HG03575 (cell line): ENCODE measurements around the gene PLAGL1.
"Not testable (repeated sequence)": the region's sequence is repeated elsewhere in the genome, so short reads cannot be mapped to it uniquely, and the experiment has no call there.

Experiments used
- ATAC-seq: cut with Tn5 transposase; IDR thresholded peaks from one replicate; pipeline ENCODE4 v1.9.1; 2021; ENCODE audit not compliant: unreplicated experiment, insufficient number of reproducible peaks, low FRiP score; ENCODE audit errors: extremely low read depth

The PLAGL1 gene, protein sequence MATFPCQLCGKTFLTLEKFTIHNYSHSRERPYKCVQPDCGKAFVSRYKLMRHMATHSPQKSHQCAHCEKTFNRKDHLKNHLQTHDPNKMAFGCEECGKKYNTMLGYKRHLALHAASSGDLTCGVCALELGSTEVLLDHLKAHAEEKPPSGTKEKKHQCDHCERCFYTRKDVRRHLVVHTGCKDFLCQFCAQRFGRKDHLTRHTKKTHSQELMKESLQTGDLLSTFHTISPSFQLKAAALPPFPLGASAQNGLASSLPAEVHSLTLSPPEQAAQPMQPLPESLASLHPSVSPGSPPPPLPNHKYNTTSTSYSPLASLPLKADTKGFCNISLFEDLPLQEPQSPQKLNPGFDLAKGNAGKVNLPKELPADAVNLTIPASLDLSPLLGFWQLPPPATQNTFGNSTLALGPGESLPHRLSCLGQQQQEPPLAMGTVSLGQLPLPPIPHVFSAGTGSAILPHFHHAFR

GRCh38 chr6:144008120-144008811, at the start of gene PLAGL1:
PLAGL1 (minus strand) TSS chr6:144008259; CDS start chr6:143948136, 60,123 bp downstream.
- no peak for ATAC-seq

- ATAC-seq: peak; percentile 71
Measured at GRCh38 chr6:144055121-144055931, 47.3 kb upstream of the PLAGL1 start.

DNA sequence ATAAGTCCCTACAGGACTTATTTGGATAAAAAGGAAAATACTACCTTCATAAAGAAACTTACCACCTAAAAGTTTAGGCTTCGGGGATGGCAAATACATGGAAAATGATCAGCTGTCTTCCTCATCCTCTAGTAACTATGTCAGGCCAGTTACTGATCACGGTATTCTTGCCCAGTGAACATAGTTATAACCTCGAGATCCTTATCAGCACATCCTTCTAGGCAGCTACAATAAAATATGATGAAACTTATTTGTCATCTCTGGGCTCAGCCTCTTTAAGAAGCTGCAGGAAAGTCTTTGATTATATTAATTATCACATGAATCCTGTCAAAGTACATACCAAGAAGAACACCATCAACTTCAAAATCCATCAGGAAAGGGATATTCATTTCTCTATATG, 45.5 kb upstream of the PLAGL1 start:
- ATAC-seq: no peak

DNA sequence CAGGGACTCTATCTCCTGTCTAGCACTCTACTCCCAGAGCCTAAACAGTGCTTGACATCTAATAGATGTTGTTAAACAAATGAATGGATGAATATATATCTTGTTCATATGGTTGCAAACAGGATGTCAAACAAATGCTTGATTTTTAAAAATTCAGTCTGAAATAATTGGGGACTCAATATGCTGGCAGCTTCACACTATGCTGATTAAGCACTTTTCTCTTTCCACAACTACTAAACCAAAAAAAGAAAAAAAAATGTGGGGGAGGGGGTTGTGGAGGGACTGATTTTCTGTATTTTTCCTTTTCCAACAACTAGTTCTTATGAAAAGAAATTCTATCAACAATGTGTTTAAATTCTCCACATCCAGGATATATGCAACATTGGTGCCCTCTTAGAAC, 44.4 kb upstream of the PLAGL1 start:
- ATAC-seq: no peak

GRCh38 chr6:144049386-144049785, 41.3 kb upstream of the PLAGL1 start:
- no peak for ATAC-seq

GRCh38 chr6:144047688-144048087, 39.6 kb upstream of the PLAGL1 start:
- ATAC-seq: no peak

- not testable (repeated sequence) for ATAC-seq
Measured at GRCh38 chr6:144046672-144047071, 38.6 kb upstream of the PLAGL1 start.

DNA sequence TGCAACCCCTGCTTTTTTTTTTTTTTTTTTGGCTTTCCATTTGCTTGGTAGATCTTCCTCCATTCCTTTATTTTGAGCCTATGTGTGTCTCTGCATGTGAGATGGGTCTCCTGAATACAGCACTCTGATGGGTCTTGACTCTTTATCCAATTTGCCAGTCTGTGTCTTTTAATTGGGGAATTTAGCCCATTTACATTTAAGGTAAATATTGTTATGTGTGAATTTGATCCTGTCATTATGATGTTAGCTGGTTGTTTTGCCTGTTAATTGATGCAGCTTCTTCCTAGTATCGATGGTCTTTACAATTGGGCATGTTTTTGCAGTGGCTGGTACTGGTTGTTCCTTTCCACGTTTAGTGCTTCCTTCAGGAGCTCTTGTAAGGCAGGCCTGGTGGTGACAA, 36.9 kb upstream of the PLAGL1 start:
- ATAC-seq: not testable (repeated sequence)

DNA sequence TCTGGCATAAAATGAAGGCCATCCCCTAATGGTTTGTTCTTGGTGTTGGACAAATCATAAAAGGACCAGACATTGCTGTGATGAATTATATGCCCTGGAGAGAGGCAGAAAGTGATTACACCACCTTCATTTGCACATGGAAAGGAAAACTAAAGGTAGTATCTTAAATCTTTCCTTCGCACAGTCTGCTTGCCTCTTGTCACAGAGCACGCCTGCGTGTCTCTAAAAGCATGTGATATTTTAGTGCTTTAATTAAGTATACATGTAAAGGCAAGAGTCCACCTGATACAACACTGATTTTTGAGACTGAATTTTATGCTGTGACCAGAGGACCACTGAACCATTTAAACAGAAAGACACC, 28.8 kb upstream of the PLAGL1 start:
- ATAC-seq: no peak

DNA sequence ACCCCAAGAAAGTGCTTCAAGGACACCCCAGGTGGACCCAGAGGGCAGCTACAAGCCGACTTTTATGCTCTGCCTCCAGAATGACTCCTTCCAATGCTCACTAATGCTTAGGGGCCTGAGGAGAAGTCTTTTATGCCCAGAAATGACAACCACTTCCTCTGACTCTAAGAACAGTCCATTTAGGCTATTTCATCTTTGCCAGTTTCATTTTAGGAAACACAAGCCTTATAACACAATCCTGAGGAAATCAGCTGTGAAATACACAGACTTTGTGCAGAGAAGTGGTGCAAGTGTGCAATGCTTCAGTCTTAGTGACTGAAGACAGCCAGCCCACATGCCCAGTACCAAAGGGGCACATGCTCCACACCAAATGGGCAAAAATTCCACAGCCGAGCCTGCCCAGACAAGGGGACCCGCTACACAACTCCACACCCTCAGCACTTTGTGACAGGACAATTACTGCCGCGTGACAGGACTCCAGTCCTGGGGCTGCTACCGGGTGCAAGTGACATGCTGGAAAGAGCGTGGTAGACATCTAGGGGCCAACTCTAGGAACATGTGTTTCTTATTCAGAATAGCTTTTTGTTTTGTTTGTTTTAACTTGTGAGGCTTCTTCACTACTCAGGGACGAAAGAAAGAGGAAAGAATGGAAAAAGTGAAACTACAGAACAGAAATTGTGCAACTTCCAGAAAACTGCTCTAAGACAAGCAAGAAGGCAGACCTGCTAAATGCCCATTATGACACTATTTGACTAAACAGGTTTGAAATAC, 28.2 kb upstream of the PLAGL1 start:
- no peak for ATAC-seq

GRCh38 chr6:144035416-144035815, 27.4 kb upstream of the PLAGL1 start:
- no peak for ATAC-seq

GRCh38 chr6:144033816-144034735, 26.0 kb upstream of the PLAGL1 start:
- ATAC-seq: no peak

- ATAC-seq: no peak
Measured at GRCh38 chr6:144029452-144029851, 21.4 kb upstream of the PLAGL1 start.

DNA sequence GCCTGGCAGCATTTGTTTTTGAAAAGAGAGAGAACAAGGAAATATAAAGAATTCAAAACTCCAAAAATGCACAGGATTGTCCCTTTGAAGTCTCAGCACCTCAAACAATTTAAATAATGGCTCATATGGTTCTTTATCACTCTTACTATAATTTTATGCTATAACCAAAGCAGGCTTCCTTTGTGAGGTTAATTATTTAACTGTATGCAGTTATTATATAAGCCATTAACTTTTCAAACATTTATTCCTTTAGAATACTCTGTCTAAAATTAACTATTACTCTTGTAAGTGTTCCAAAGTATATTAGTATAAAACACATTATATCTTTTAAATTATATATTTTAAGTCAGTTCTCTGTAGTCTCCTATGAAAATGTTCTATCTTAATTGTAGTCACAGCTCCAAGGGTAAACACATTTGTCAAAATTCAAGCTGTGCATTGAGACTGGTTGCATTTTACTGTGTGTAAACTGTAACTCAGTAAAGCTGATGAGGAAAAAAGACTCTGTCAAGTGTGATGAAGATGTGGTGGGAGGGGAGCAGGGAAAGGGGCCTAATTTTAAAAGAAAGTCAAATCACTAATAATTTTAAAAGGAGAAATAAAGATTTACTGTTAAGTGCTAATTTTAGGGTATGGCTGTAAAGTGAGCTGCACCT, 20.0 kb upstream of the PLAGL1 start:
- ATAC-seq: no peak

GRCh38 chr6:144023216-144023615, 15.2 kb upstream of the PLAGL1 start:
- ATAC-seq: no peak

- ATAC-seq: no peak
Measured at GRCh38 chr6:144019929-144020328, 11.9 kb upstream of the PLAGL1 start.
